Measurements from ENCODE around the gene SEZ6L.

GRCh38 chr22:26135806-26136205, 33.5 kb upstream of the SEZ6L start:
- TF ChIP-seq CTCF (IDR thresholded peaks at IDR 0.05 in 2 of 3, conservative IDR thresholded peaks at IDR 0.05 in 1 of 3; ENCODE audit: borderline replicate concordance in 1 of 3, insufficient read depth in 1 of 3, low read depth in 2 of 3, low read length in 2 of 3) (no peak), EZH2 (IDR thresholded peaks at IDR 0.05) (no peak), MAX (IDR thresholded peaks at IDR 0.05) (no peak), ZFX (IDR thresholded peaks at IDR 0.05) (no peak), POLR2AphosphoS5 (IDR thresholded peaks at IDR 0.05; ENCODE audit: low read depth, low read length) (no peak), RAD21 (IDR thresholded peaks at IDR 0.05; ENCODE audit: low read depth) (no peak), POLR2A (IDR thresholded peaks at IDR 0.05; ENCODE audit: borderline replicate concordance, extremely low read depth, insufficient read depth, insufficient read length) (no peak), SP1 (IDR thresholded peaks at IDR 0.05; ENCODE audit: low read depth) (no peak), FOSL1 (IDR thresholded peaks at IDR 0.05; ENCODE audit: low read depth) (no peak), JUND (IDR thresholded peaks at IDR 0.05) (no peak), EGR1 (IDR thresholded peaks at IDR 0.05; ENCODE audit: low read depth) (no peak)

All from HCT116 (cell line).